Stimulated activated CD8-positive, alpha-beta memory T cell treated with anti-CD3 and anti-CD28 coated beads, Interleukin-4, amount 100 ng/mL, for 24 hours (primary cell): ENCODE results near the gene KRTAP10-2.
"Not testable (repeated sequence)": the region's sequence is repeated elsewhere in the genome, so short reads cannot be mapped to it uniquely, and the experiment has no call there.

Experiments
- DNase-seq: peaks from one replicate; pipeline ENCODE4 v3.0.0-alpha.2; 2020; ENCODE audit warnings: low read depth

Gene KRTAP10-2

GRCh38 chr21:44551340-44551961 lies at the start of gene KRTAP10-2:
Gene KRTAP10-2 (minus strand): TSS chr21:44551505. CDS start chr21:44551458, 47 bp downstream.
- DNase-seq, result no peak

- not testable (repeated sequence) for DNase-seq
Observed at GRCh38 chr21:44601091-44601490, 49.8 kb upstream of the KRTAP10-2 start.

GRCh38 chr21:44600118-44600978 lies 49.0 kb upstream of the KRTAP10-2 start, which contains the start of gene KRTAP10-7:
Gene KRTAP10-7 (plus strand): TSS chr21:44600597. CDS start chr21:44600622, 25 bp downstream.
- DNase-seq, result not testable (repeated sequence)

- DNase-seq, result no peak
Observed at GRCh38 chr21:44599264-44600029, 48.1 kb upstream of the KRTAP10-2 start.

GRCh38 chr21:44598061-44598460 lies 46.8 kb upstream of the KRTAP10-2 start:
- DNase-seq, result no peak

- no peak for DNase-seq
Observed at GRCh38 chr21:44596068-44596725, 44.9 kb upstream of the KRTAP10-2 start.

- no peak for DNase-seq
Observed at GRCh38 chr21:44595524-44595923, 44.2 kb upstream of the KRTAP10-2 start.

- DNase-seq, result no peak
Observed at GRCh38 chr21:44594406-44594916, 43.2 kb upstream of the KRTAP10-2 start.

- DNase-seq, result no peak
Observed at GRCh38 chr21:44593598-44594405, 42.5 kb upstream of the KRTAP10-2 start.

GRCh38 chr21:44592446-44593311 lies 41.4 kb upstream of the KRTAP10-2 start, which contains the start of gene KRTAP10-6:
Gene KRTAP10-6 (minus strand): TSS chr21:44592505. CDS start chr21:44592484, 21 bp downstream.
- DNase-seq, result no peak

- not testable (repeated sequence) for DNase-seq
Observed at GRCh38 chr21:44591801-44592130, 40.5 kb upstream of the KRTAP10-2 start.

GRCh38 chr21:44590897-44591800 lies 39.8 kb upstream of the KRTAP10-2 start:
- DNase-seq, result not testable (repeated sequence)

GRCh38 chr21:44590311-44590721 lies 39.0 kb upstream of the KRTAP10-2 start:
- DNase-seq, result no peak

- no peak for DNase-seq
Observed at GRCh38 chr21:44589586-44590305, 38.4 kb upstream of the KRTAP10-2 start.

- no peak for DNase-seq
Observed at GRCh38 chr21:44589094-44589493, 37.8 kb upstream of the KRTAP10-2 start.

GRCh38 chr21:44585892-44586291 lies 34.6 kb upstream of the KRTAP10-2 start:
- no peak for DNase-seq

GRCh38 chr21:44583800-44584147 lies 32.5 kb upstream of the KRTAP10-2 start:
- no peak for DNase-seq
